Dedifferentiated amniotic fluid mesenchymal stem cell (primary cell): ENCODE results near the gene NAB2.
"Not testable (repeated sequence)": the region's sequence is repeated elsewhere in the genome, so short reads cannot be mapped to it uniquely, and the experiment has no call there.

ENCODE experiments used
- DNase-seq: peaks from one replicate; pipeline ENCODE4 v3.0.0-alpha.2; 2016; ENCODE audit errors: extremely low spot score

Gene NAB2

DNA sequence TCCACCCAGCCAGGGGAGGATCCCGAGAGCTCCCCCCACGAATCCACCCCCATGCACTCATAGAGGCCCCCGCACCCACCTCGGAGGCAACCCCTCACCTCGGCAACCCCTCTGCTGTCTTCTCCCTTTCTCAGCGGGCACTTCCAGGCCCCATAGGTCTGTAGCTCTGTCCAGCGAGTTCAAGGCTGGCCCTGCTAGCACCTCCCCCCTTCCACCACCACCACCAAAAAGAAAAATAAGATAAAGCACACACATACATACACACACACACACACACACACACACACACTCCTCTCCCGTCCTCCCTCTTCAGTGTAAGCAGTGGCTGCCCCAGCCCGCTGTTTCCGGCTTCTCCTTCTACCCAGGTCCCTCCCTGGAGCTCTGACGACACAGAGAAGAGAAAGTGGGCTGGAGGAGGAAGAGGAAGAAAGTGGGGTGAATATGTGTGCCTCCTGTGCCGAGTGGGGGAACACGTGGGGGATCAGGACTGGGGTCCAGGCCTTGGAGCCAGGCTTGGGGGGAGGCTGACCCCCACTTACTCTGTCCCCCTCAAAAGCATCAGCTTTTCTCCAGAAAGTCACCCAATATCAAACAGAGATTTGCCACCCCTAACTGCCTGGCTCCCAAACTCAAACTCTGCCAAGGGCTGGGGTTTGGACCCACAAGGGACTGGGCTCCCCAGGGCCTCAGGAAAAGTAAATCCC, 22.3 kb downstream of the NAB2 start, which contains the start of gene STAT6:
TSS of gene STAT6 (minus strand) at position 332 of the 704 bp plus-strand sequence. CDS start 3,084 bp downstream, outside the sequence.
- DNase-seq: peak; percentile 83

GRCh38 chr12:57112492-57113294, 23.8 kb downstream of the NAB2 start:
- no peak for DNase-seq

DNA sequence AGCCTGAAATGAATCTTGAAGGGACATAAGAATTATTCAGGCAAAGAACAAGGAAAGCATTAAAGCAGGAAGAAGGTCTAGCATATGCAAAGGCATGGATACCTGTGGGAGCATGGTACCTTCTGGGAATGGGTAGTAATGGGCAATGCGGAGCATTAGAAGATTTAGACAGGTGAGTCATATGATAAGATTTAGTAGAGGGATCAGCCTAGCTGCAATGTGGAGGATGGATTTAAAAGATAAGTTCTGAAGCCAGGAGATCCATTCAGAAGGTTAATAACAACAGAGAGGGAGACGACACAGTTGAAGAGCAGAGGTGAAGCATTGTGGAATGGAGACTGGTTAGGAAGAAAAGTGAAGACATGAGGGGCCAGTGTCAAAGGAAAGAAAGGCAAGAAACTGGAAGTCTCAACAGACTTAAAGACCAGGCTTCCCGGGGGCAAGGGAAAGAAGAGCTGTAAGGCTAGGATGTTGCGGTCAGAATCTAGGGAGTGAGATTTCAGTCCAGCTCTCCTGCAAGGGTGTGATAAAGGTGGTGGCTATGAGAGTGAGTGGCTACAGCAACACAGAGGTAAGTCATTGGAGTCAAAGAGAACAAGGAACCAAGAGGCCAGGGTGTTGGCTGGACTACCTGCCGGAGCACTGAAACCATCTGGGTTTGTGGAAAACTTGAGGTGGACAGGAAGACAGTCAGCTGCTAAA, 27.8 kb downstream of the NAB2 start:
- no peak for DNase-seq

GRCh38 chr12:57118711-57119271, 29.9 kb downstream of the NAB2 start:
- DNase-seq: no peak

DNA sequence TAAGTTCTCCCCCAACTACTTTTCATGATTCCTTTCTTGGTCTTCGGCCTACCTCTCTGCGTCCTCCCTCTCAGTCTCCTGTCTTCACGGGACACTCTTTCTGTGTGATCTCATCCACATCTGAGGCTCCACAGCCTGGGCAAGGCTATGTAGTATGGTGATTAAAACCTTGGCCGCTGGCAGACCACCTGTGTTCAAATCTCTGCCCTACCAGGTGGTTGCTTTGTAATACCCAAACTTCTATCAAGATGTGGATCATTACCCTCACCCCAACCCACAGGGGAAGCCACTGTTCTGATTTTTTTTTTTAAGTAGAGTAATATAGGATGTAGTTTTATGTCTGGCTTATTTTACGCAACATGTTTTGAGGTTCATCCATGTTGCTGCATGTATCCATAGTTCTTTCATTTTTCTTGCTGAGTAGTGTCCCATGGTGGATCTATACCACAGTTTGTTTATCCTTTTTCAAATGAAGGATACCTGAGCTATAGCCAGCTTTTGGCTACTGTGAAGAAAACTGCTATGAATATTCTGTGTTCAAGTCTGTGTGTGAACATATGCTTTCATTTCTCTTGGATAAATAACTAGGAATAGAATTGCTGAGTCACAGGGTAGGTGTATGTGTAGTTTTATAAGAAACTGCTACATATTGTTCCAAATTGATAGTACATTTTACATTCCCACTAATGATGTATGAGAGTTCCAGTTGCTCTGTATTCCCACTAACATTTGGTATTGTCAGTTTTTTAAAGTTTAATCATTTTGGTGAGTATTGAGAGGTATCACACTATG, 30.6 kb downstream of the NAB2 start:
- no peak for DNase-seq

DNA sequence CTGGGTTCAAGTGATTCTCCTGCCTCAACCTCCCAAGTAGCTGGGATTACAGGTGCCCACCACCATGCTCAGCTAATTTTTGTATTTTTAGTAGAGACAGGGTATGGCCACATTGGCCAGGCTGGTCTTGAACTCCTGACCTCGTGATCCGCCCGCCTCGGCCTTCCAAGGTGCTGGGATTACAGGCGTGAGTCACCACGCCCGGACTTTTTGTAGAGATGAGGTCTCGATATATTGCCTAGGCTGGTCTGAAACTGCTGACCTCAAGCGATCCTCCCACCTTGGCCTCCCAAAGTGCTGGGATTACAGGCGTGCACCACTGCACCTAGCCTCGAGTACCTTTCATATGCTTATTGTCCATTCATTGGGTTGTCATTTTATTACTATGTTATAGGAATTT, 31.8 kb downstream of the NAB2 start:
- not testable (repeated sequence) for DNase-seq

- no peak for DNase-seq
Observed at GRCh38 chr12:57123813-57124212, 34.9 kb downstream of the NAB2 start.

DNA sequence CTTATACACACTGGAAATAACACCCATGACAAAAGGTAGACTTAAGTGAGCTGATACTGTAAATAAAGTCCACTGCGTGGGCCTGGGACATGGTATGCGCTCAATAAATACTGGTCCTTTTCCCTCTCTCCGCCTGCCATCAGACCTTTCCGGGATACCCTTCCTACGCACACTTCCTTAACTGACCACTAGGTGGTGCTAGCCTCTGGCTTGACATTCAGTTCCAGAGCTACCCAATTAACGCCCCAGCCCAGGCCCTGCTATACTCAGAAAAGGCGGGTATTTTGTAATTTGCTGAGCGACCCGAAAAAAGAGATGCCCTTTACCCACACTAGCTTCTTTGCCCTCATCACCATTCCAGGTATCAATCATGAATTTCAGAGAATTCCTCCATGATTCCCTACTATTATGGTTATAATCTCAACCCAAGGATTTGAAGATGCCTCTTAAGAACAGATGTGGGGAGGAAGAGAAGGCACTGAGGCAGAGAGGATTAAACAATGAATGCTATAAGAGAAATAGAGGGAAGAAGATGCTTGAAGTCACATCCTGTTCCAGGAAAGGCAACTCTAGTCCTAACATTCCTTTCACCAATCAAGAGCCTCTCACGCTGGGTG, 35.5 kb downstream of the NAB2 start:
- DNase-seq: peak; percentile 77

DNA sequence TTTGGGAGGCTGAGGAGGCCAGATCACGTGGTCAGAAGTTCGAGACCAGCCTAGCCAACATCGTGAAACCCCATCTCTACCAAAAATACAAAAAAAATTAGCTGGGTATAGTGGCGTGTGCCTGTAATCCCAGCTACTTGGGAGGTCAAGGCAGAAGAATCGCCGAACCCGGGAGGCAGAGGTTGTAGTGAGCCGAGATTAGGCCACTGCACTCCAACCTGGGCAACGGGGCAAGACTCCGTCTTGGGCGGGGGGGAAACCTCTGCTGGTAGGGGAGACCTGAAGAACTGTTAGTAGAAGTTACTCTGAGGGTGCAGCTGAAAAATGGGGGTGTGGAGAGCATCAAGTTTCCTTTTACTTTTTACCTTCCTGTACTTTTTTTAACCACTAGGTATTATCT, 37.1 kb downstream of the NAB2 start:
- no peak for DNase-seq

- no peak for DNase-seq
Observed at GRCh38 chr12:57126561-57126960, 37.6 kb downstream of the NAB2 start.

GRCh38 chr12:57127101-57127725, 38.3 kb downstream of the NAB2 start:
- no peak for DNase-seq

DNA sequence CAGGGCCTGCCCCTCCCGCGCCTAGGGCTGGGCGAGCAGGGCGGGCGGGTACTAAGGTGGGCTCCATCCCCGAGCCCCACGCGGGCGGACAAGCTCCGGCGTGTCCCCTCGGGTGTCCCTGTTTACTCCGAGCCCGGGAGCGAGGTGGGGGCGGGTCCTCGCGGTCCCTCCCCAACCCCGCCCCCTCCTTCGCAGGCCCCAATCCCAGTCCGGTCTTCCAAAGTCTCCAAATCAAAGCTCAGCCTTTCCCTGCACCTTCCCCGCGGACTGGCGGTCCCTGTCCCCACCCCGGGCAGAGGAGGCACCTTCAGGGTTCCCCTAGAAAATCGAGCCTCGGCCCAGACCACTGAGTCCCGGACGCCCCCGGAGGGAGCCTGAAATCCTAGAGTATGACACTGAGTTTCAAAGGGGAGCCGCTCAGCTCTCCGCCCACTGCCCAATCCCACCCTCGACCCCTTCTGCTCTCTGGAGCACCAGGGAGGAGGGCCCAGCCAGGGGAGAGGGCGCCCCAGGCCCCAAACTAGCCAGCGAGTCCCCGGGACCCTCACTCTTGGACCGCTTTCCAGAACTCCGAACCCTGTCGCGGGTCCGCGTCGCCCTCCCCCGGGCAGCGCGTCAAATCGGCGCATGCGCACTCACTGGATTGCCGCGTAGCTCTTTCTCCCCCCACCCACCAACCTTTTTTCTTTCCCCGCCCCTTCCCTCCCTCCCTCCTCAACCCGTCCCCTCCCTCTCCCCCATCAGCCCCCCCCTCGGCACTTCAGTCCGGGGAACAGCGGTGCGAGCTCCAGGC, 39.0 kb downstream of the NAB2 start, which contains the start of gene LRP1:
TSS of gene LRP1 (plus strand) at position 758 of the 793 bp plus-strand sequence. CDS start 482 bp downstream, outside the sequence.
- peak; percentile 65 for DNase-seq

DNA sequence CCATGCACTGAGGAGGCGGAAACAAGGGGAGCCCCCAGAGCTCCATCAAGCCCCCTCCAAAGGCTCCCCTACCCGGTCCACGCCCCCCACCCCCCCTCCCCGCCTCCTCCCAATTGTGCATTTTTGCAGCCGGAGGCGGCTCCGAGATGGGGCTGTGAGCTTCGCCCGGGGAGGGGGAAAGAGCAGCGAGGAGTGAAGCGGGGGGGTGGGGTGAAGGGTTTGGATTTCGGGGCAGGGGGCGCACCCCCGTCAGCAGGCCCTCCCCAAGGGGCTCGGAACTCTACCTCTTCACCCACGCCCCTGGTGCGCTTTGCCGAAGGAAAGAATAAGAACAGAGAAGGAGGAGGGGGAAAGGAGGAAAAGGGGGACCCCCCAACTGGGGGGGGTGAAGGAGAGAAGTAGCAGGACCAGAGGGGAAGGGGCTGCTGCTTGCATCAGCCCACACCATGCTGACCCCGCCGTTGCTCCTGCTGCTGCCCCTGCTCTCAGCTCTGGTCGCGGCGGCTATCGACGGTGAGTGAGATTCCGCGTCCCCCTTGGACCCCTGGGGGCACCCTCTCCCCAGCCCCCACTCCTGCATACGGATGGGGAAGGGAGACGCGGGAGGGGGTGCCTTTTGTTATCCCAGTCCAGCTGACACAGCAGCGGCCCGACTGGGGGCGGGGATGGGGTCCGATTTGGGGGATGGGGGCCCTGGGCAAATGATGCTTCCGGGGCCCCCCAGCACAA, 39.8 kb downstream of the NAB2 start:
- no peak for DNase-seq

DNA sequence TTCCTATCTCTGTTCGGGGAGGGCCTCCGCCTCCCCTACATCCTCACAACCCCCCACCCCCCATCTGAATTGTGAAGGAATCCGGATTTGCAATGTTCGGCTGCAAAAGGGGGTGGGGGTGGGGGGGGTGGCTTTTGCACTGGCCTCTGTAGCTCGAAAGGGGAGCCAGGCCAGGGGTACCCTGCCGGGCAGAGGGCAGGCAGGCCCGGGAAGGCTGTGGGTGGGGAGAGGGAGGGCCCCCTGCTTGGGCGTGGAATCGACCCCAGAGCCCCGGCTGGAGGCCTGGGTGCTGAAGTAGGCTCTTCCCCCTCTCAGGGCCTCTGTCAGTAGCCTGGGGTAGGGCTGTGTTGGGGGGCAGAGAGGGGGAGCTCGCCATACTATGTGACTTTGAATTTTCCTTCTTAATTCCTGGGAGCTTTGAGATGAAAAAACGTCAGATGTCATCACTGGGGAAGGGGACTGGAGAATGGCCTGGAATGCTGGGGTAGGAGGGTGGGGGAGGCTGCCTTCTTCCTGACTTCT, 40.5 kb downstream of the NAB2 start:
- no peak for DNase-seq

DNA sequence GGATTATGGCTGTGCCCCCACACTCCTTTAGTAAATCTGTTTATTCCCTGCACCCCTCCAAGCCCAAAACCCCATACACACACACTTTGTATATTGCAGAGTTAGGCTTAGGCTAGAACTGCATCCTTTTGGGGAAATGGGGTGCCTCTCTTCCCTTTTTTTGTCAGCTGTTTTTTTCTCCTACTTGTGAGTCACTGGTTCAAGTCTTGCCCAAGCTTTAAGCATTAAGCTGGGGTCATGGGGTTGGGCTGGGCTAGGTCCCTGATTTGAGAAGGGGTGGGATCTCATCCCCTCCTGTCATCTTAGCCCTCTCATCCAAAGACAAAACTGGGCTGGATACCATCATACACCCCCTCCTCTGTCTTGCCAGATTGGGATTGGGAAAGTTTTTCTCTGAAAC, 41.0 kb downstream of the NAB2 start:
- DNase-seq: no peak

DNA sequence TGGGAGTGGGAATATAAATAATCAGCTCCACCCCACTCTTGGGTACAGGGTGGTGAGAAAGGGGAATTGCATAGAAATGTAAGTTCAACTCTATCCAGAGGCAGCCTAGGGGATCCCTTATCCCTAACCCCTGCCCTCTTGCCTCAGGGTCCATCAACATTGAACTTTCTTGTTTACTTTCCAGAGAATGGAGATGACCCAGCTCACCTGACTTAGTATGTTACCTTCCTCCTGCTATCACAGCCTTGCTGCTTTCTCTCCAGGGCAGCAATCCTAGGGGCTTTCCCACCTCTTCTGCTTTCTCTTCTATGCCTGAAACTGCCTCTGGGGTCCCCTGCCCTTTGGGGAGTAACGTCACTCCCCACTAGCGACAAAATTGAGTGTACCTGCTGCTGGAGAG, 42.0 kb downstream of the NAB2 start:
- no peak for DNase-seq

- DNase-seq: no peak
Observed at GRCh38 chr12:57131896-57132744, 43.2 kb downstream of the NAB2 start.
